Measurements from ENCODE around the gene ANO8.

DNA sequence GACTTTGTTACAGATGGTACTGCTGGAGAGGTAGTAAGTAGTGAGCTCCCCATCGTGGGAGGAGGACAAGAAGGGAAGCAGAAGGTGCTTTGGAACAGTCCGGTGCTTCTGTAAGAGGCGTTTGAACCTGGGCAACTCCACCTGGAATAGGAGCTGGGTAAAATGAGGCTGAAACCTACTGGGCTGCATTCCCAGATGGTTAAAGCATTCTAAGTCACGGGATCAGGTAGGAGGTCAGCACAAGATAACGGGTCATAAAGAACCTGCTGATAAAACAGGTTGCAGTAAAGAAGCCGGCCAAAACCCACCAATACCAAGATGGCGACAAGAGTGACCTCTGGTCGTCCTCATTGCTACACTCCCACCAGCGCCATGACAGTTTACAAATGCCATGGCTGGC lies 47.9 kb downstream of the ANO8 start:
- TF ChIP-seq CTCF (conservative IDR thresholded peaks at IDR 0.05 in 1 of 2, IDR thresholded peaks at IDR 0.05 in 1 of 2; ENCODE audit: low read depth in 1 of 2, low read length in 2 of 2) = no peak
- no peak for TF ChIP-seq EZH2 (IDR thresholded peaks at IDR 0.05; ENCODE audit: low read length, missing control alignments)
